IMR-90 (cell line): ENCODE results near the gene NDUFS2. TPM values are rescaled to one million over a fixed set of nuclear protein-coding genes. Genes with fewer than 3 reads are reported as not detected.
A peak's percentile ranks its signal among the peaks of the same experiment; 100 is the strongest.

ENCODE experiments used
- ATAC-seq: fragments of 200-7000 bp; cut with Tn5 transposase; 2 replicates; pipeline ENCODE4 v1.9.1; 2020; ENCODE audit warnings: low read depth, mild to moderate bottlenecking, moderate library complexity
- BruUV-seq: library from RNA; stranded (reverse); fragments of 400-500 nt; replicated peaks from 2 replicates; lab custom pipeline; 2021; lab: Mats Ljungman, UMichigan
- CTCF ChIA-PET: fragments of 300-600 bp; formaldehyde crosslinking; extraction: SDS; loops from one replicate; lab custom pipeline; 2021; ENCODE audit warnings: antibody characterized with exemption; lab: Yijun Ruan, JAX
- POLR2A ChIA-PET: fragments of 300-600 bp; sonication (Branson Sonifier 250); formaldehyde crosslinking; loops from one replicate; lab custom pipeline; 2022; ENCODE audit warnings: antibody characterized with exemption; ENCODE audit not compliant: unreplicated experiment; lab: Charles Lee
- DNase-seq: peaks from one replicate; pipeline ENCODE4 v3.0.0; 2013
- H2AFZ ChIP-seq: replicated peaks from 2 replicates; pipeline ENCODE3; 2013; ENCODE audit warnings: low read length, mild to moderate bottlenecking; ENCODE audit not compliant: poor library complexity
- H2AK5ac ChIP-seq: 2 replicates; pipeline ENCODE4 v1.6.1; 2013; ENCODE audit warnings: low read depth, low read length, inconsistent platforms
- H2AK9ac ChIP-seq: replicated peaks from 2 replicates; pipeline ENCODE3; 2013; ENCODE audit warnings: mild to moderate bottlenecking, low read depth, low read length, moderate library complexity; ENCODE audit not compliant: poor library complexity
- H2BK120ac ChIP-seq: 2 replicates; pipeline ENCODE4 v1.6.1; 2013; ENCODE audit warnings: low read depth, low read length, inconsistent platforms
- H2BK15ac ChIP-seq: 3 replicates; pipeline ENCODE4 v1.6.1; 2013; ENCODE audit warnings: low read depth, low read length, inconsistent platforms
- H2BK20ac ChIP-seq: 2 replicates; pipeline ENCODE4 v1.6.1; 2013; ENCODE audit warnings: low read depth, mild to moderate bottlenecking, inconsistent platforms, low read length, moderate library complexity
- H2BK5ac ChIP-seq: 2 replicates; pipeline ENCODE4 v1.6.1; 2013; ENCODE audit warnings: mild to moderate bottlenecking, low read depth, low read length, inconsistent platforms; ENCODE audit not compliant: poor library complexity, severe bottlenecking
- H3K14ac ChIP-seq: replicated peaks from 2 replicates; pipeline ENCODE4 v1.6.1; 2013; ENCODE audit warnings: low read depth, low read length, inconsistent platforms
- H3K18ac ChIP-seq: 2 replicates; pipeline ENCODE4 v1.6.1; 2013; ENCODE audit warnings: low read depth, low read length, control low read depth
- H3K23ac ChIP-seq: 2 replicates; pipeline ENCODE4 v1.6.1; 2013; ENCODE audit warnings: low read depth, low read length, inconsistent platforms
- H3K27ac ChIP-seq: 2 replicates; pipeline ENCODE4 v1.5.1; 2013; ENCODE audit warnings: mild to moderate bottlenecking, control low read depth, low read length; ENCODE audit not compliant: insufficient read depth
- H3K27me3 ChIP-seq: 2 replicates; pipeline ENCODE4 v1.6.1; 2013; ENCODE audit warnings: low read length; ENCODE audit not compliant: control insufficient read depth, insufficient read depth
- H3K36me3 ChIP-seq: 2 replicates; pipeline ENCODE4 v1.6.1; 2013; ENCODE audit warnings: low read length, mixed read lengths; ENCODE audit not compliant: control insufficient read depth, insufficient read depth
- H3K4ac ChIP-seq: 2 replicates; pipeline ENCODE4 v1.6.1; 2013; ENCODE audit warnings: low read depth, low read length, inconsistent platforms
- H3K4me1 ChIP-seq: 2 replicates; pipeline ENCODE4 v1.6.1; 2013; ENCODE audit warnings: low read length, mixed read lengths; ENCODE audit not compliant: control insufficient read depth, insufficient read depth
- H3K4me2 ChIP-seq: 2 replicates; pipeline ENCODE4 v1.6.1; 2013; ENCODE audit warnings: low read depth, mild to moderate bottlenecking, control low read depth, low read length, moderate library complexity
- H3K4me3 ChIP-seq: 2 replicates; pipeline ENCODE4 v1.5.1; 2013; ENCODE audit warnings: low read depth, mild to moderate bottlenecking, control low read depth, low read length, moderate library complexity; ENCODE audit not compliant: insufficient read depth
- H3K56ac ChIP-seq: 2 replicates; pipeline ENCODE4 v1.6.1; 2013; ENCODE audit warnings: low read length, inconsistent platforms; ENCODE audit not compliant: insufficient read depth; ENCODE audit errors: extremely low read depth
- H3K79me1 ChIP-seq, 2 experiments: 2 replicates each; pipeline ENCODE4 v1.6.1; 2013; ENCODE audit warnings: low read length in 2 of 2, inconsistent platforms in 1 of 2, low read depth in 1 of 2
- H3K9ac ChIP-seq: 2 replicates; pipeline ENCODE4 v1.6.1; 2013; ENCODE audit warnings: low read depth, low read length, control low read depth
- H3K9me1 ChIP-seq: 2 replicates; pipeline ENCODE4 v1.6.1; 2013; ENCODE audit warnings: low read length, inconsistent platforms; ENCODE audit not compliant: insufficient read depth
- H3K9me3 ChIP-seq: 2 replicates; pipeline ENCODE4 v1.6.1; 2013; ENCODE audit warnings: low read length; ENCODE audit not compliant: control insufficient read depth, insufficient read depth
- H4K20me1 ChIP-seq: 2 replicates; pipeline ENCODE4 v1.6.1; 2013; ENCODE audit warnings: low read length, inconsistent platforms; ENCODE audit not compliant: insufficient read depth
- H4K5ac ChIP-seq: 2 replicates; pipeline ENCODE4 v1.6.1; 2013; ENCODE audit warnings: mild to moderate bottlenecking, low read depth, low read length, control low read depth
- H4K8ac ChIP-seq, 2 experiments: 2 replicates each; pipeline ENCODE4 v1.6.1; 2013; ENCODE audit warnings: low read depth in 2 of 2, low read length in 2 of 2, control low read depth in 1 of 2, inconsistent platforms in 1 of 2
- H4K91ac ChIP-seq: 2 replicates; pipeline ENCODE4 v1.6.1; 2013; ENCODE audit warnings: low read depth, low read length, inconsistent platforms; ENCODE audit not compliant: insufficient read depth
- BHLHE40 ChIP-seq: fragments of 150-350 bp; IDR thresholded peaks from 2 replicates; pipeline ENCODE4 v1.6.1; 2016; ENCODE audit warnings: mild to moderate bottlenecking, low read depth, low read length
- CEBPB ChIP-seq: IDR thresholded peaks from 2 replicates; pipeline ENCODE4 v1.6.1; 2012; ENCODE audit warnings: low read depth, low read length, improper control_type of control experiment
- CHD1 ChIP-seq: IDR thresholded peaks from 2 replicates; pipeline ENCODE4 v1.6.1; 2012; ENCODE audit warnings: low read depth, low read length, improper control_type of control experiment
- FOS ChIP-seq: fragments of 150-350 bp; IDR thresholded peaks from 2 replicates; pipeline ENCODE4 v1.6.1; 2016; ENCODE audit warnings: low read depth, low read length
- MAFK ChIP-seq: IDR thresholded peaks from 2 replicates; pipeline ENCODE4 v1.6.1; 2012; ENCODE audit warnings: low read depth, low read length, improper control_type of control experiment
- MAZ ChIP-seq: IDR thresholded peaks from 2 replicates; pipeline ENCODE4 v1.6.1; 2012; ENCODE audit warnings: low read depth, mild to moderate bottlenecking, low read length, improper control_type of control experiment, moderate library complexity, borderline replicate concordance
- NFE2L2 ChIP-seq: fragments of 150-350 bp; IDR thresholded peaks from 2 replicates; pipeline ENCODE4 v1.6.1; 2016; ENCODE audit warnings: low read depth, mild to moderate bottlenecking, low read length
- POLR2A ChIP-seq: IDR thresholded peaks from 2 replicates; pipeline ENCODE4 v1.6.1; 2012; ENCODE audit warnings: mild to moderate bottlenecking, low read depth, low read length
- RCOR1 ChIP-seq: IDR thresholded peaks from 2 replicates; pipeline ENCODE4 v1.6.1; 2012; ENCODE audit warnings: mild to moderate bottlenecking, low read length, improper control_type of control experiment; ENCODE audit not compliant: insufficient replicate concordance
- USF2 ChIP-seq: fragments of 150-350 bp; IDR thresholded peaks from 2 replicates; pipeline ENCODE4 v1.6.1; 2017; ENCODE audit warnings: mild to moderate bottlenecking, antibody characterized with exemption, low read length, low read depth
- WGBS, 2 experiments: methylation state at CpG; one replicate each; pipeline versions ENCODE4 v1.1.5 to v1.1.7; 2013; ENCODE audit warnings: missing lambda C conversion rate in 2 of 2; ENCODE audit not compliant: insufficient read length in 1 of 2; ENCODE audit errors: extremely low coverage in 2 of 2; 5-methylcytosine and 5-hydroxymethylcytosine counted together
- dilution Hi-C: fragments of 300-500 bp; cut with HindIII; formaldehyde crosslinking; loops from one replicate; pipeline ENCODE4 v1.14.3; 2018; ENCODE audit warnings: low sequenced_read_pairs; ENCODE audit not compliant: unreplicated experiment
- in situ Hi-C: fragments of 300-500 bp; cut with MboI; formaldehyde crosslinking; loops from 3 replicates; pipeline ENCODE4 v1.14.3; 2019; ENCODE audit warnings: low sequenced_read_pairs, inconsistent platforms, mixed read lengths
- intact Hi-C: fragments of 100-400 bp; cut with micrococcal nuclease; formaldehyde crosslinking; loops from 2 replicates; pipeline ENCODE4 v1.10.0; 2022
- polyA plus RNA-seq, 3 experiments: library from polyadenylated mRNA; depleted of rRNA; stranded (reverse); fragments of >200 nt; gene quantifications; 2 replicates each; pipeline ENCODE4 v1.2.3, GENCODE V29; 2012; ENCODE audit warnings: low replicate concordance in 1 of 3
- total RNA-seq: library from RNA; depleted of rRNA; stranded (reverse); fragments of >200 nt; gene quantifications from 2 replicates; pipeline ENCODE4 v1.2.3, GENCODE V29; 2012
- TF ChIP-seq, protein P1 (sequence below): conservative IDR thresholded peaks from 2 replicates; pipeline ENCODE4 v1.5.1; 2012; ENCODE audit warnings: mild to moderate bottlenecking, low read depth, low read length, improper control_type of control experiment

The NDUFS2 gene
- total and polyA plus RNA-seq, 2 of the 4 experiments (the other 2 are of a cell fraction), result 85.5 to 101 TPM

GRCh38 chr1:161177936-161178244, 24.3 kb upstream of the NDUFS2 start:
- H3K9me1 ChIP-seq, result peaks cover 14% of the 10 kb centered on the region
- dilution Hi-C loops (no loop called here), in situ Hi-C loops (no loop called here), intact Hi-C loops (no loop called here)
- H2BK20ac ChIP-seq, result no peak overlapping the region
- H3K18ac ChIP-seq, result no peak overlapping the region
- no peak overlapping the region for H2AK5ac ChIP-seq
- H3K9me3 ChIP-seq, result no peaks in the 10 kb centered on the region
- H2BK15ac ChIP-seq, result no peak overlapping the region
- H3K4me1 ChIP-seq, result peaks cover 13% of the 10 kb centered on the region
- H4K91ac ChIP-seq, result no peak overlapping the region
- H4K20me1 ChIP-seq, result peaks cover 8% of the 10 kb centered on the region; the same call in 1 of the 2 replicates
- H2AK9ac ChIP-seq, result no peak overlapping the region
- H2BK120ac ChIP-seq, result no peak overlapping the region
- ChIA-PET POLR2A (no interaction called here), CTCF (interaction anchor here (1.9 kb wide), 1 partner anchor 11 kb away, joined by 5 read pairs; the partner anchor contains the start of gene PPOX)
- DNase-seq (no peak), ATAC-seq (no peak)
- peak overlapping the region; percentile 86 for H3K4ac ChIP-seq
- no peak overlapping the region for H3K56ac ChIP-seq
- peak overlapping the region; percentile 82 to 87 for H4K8ac ChIP-seq
- WGBS, 2 experiments, result no CpG with 5 or more reads among the region's 9 CpGs
- peak overlapping the region; percentile 84; the same call in 1 of the 2 replicates for H3K23ac ChIP-seq
- peak overlapping the region; percentile 52 for H3K9ac ChIP-seq
- H3K4me2 ChIP-seq, result peak overlapping the region; percentile 93
- H3K27me3 ChIP-seq, result no peaks in the 10 kb centered on the region
- no peak for TF ChIP-seq RCOR1
- no peak for TF ChIP-seq NFE2L2
- TF ChIP-seq BHLHE40, result no peak
- no peak for TF ChIP-seq MAFK
- no peak for TF ChIP-seq USF2
- no peak for TF ChIP-seq FOS
- no peak for TF ChIP-seq POLR2A
- TF ChIP-seq CHD1, result no peak
- TF ChIP-seq, protein P1, sequence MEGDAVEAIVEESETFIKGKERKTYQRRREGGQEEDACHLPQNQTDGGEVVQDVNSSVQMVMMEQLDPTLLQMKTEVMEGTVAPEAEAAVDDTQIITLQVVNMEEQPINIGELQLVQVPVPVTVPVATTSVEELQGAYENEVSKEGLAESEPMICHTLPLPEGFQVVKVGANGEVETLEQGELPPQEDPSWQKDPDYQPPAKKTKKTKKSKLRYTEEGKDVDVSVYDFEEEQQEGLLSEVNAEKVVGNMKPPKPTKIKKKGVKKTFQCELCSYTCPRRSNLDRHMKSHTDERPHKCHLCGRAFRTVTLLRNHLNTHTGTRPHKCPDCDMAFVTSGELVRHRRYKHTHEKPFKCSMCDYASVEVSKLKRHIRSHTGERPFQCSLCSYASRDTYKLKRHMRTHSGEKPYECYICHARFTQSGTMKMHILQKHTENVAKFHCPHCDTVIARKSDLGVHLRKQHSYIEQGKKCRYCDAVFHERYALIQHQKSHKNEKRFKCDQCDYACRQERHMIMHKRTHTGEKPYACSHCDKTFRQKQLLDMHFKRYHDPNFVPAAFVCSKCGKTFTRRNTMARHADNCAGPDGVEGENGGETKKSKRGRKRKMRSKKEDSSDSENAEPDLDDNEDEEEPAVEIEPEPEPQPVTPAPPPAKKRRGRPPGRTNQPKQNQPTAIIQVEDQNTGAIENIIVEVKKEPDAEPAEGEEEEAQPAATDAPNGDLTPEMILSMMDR, result no peak
- TF ChIP-seq CEBPB, result no peak
- TF ChIP-seq MAZ, result no peak
- no peak overlapping the region for H2BK5ac ChIP-seq
- no TSS peak for BruUV-seq
- peak overlapping the region; percentile 59; the same call in 1 of the 2 replicates for H4K5ac ChIP-seq
- peak overlapping the region; percentile 80; the same call in 1 of the 2 replicates for H3K14ac ChIP-seq
- peak overlapping the region; percentile 100 for H2AFZ ChIP-seq
- no peak overlapping the region; the same call in 1 of the 2 replicates for H3K27ac ChIP-seq
- peaks cover 17% of the 10 kb centered on the region for H3K36me3 ChIP-seq
- peaks cover 14 to 29% of the 10 kb centered on the region in 2 experiments for H3K79me1 ChIP-seq
- H3K4me3 ChIP-seq, result peak overlapping the region; percentile 98; the same call in 1 of the 2 replicates
